ENCODE measurements around the gene PRR19. TPM values are rescaled to one million over a fixed set of nuclear protein-coding genes. Genes with fewer than 3 reads are reported as not detected.

Gene PRR19
- polyA plus RNA-seq, 6 donors from 2014 or later, result 0.25 to 0.51 (median 0.34) TPM; not detected in 3

DNA sequence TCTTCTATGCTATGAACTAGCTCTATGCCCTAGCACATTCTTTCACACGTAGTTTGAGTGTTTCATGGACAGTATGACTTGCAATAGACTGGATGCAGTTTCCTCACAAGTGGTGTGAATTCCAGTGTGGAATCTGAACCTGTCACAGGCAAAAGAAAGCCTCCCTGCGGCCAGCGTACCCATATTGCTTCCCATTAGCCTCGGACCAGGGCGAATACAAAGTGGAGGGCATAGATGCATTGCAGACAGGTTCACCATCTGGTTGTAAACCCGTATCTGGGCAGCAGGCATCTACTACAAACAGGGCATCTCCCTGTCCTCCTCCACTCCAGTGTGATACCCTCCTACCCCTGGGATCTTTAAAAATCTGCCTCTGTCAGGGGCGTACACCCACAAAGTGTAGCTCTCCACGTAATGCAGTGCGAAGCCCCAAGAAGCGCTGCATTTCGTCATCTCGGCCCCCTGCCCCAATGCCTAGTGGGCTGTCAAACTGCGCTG is 34.2 kb upstream of the PRR19 start:
- Mint-ChIP-seq H3K4me3 (no peak overlapping the region), H3K36me3 (no peaks in the 10 kb centered on the region), H3K9me3 (no peaks in the 10 kb centered on the region), H3K4me1 (peaks cover 8 to 21% (median 14%) of the 10 kb centered on the region in 3 donors), H3K27ac (no peak overlapping the region), H3K27me3 (no peaks in the 10 kb centered on the region)
- no peak for DNase-seq
- ATAC-seq (ENCODE audit: low read depth in 2 of 2), result no peak

DNA sequence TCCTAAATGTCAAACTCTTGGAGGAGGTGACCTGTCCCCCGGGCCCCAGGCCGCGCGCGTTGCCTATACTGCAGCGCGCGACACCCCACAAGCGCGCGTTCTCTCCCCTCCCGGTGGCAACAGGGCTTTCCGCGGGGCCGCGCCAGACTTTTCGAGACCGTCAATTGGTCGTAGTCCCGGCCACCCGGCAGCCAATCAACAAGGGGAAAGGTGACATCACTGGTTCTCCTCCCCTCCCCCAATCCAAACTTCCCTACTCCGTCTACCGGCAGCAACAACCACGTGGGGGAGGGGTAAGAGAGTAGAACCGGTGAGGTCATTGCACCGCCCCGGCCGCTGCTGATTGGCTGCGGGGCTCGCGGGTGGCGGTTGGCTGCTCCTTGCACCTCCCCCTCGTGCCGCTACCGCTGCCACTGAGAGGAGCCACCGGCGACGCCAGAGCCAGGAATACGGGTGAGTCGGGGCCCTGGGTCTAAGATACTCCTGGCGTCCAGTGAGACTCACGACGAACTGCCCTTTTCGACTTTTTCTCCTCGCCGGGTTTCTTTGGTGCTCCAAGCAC is 33.7 kb upstream of the PRR19 start:
- Mint-ChIP-seq H3K36me3 (no peaks in the 10 kb centered on the region), H3K4me1 (peaks cover 8 to 21% (median 14%) of the 10 kb centered on the region in 3 donors), H3K9me3 (no peaks in the 10 kb centered on the region), H3K27me3 (no peaks in the 10 kb centered on the region), H3K4me3 (no peak overlapping the region), H3K27ac (no peak overlapping the region)
- ATAC-seq (ENCODE audit: low read depth in 2 of 2) (peak; percentile 59 to 64), DNase-seq (peak; percentile 100)

DNA sequence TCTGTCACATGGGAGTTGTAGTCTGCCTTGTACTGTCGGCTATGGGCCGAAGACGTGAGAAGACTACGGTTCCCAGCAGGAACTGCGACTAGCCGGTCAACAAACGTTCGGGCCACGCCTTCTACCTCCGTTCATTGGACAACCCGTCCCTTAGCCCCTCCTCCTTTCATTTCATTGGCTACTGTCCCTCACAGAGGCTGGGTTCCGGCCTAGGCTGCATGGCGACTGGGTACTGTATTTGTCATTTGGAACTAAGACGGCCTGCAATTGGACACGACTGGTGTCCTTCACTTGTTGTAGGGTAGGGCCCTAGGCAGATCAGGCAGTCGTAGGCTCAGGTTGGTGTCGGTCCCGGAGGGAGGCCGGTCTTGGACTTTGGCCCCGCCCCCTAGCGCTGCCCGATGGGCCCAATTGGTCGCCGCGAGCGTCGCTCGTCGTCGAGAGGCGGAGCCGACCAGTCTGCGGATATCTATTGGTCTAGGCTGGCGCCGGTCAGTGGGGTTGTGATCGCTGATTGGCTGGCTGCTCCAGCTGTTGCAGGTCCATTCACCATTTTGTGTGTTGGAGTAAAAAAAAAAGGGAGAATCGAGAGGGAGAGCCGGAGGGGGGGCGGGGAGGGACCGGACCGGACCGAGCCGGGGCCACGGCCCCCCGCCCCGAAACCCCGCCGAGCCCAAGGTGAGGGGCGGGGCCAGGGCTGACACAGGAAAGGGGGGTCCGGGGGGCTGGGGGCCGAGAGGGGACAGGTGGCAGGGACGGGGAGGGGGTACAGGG is 33.0 kb upstream of the PRR19 start, which contains the start of gene CIC:
TSS of gene CIC (plus strand) at position 549 of the 774 bp plus-strand sequence. CDS start 2,532 bp downstream, outside the sequence.
- Mint-ChIP-seq H3K27ac (peak within 1 kb of the TSS in 5 of 6 donors; percentile 96 to 98 (median 97)), H3K9me3 (no peaks in the 10 kb centered on the region), H3K4me3 (peak within 1 kb of the TSS in 4 of 8 donors; percentile 90 to 95 (median 92)), H3K4me1 (peaks cover 8 to 21% (median 14%) of the 10 kb centered on the region in 3 donors), H3K27me3 (no peaks in the 10 kb centered on the region), H3K36me3 (no peaks in the 10 kb centered on the region)
- DNase-seq (peak; percentile 99), ATAC-seq (ENCODE audit: low read depth in 2 of 2) (peak; percentile 72 to 79)

DNA sequence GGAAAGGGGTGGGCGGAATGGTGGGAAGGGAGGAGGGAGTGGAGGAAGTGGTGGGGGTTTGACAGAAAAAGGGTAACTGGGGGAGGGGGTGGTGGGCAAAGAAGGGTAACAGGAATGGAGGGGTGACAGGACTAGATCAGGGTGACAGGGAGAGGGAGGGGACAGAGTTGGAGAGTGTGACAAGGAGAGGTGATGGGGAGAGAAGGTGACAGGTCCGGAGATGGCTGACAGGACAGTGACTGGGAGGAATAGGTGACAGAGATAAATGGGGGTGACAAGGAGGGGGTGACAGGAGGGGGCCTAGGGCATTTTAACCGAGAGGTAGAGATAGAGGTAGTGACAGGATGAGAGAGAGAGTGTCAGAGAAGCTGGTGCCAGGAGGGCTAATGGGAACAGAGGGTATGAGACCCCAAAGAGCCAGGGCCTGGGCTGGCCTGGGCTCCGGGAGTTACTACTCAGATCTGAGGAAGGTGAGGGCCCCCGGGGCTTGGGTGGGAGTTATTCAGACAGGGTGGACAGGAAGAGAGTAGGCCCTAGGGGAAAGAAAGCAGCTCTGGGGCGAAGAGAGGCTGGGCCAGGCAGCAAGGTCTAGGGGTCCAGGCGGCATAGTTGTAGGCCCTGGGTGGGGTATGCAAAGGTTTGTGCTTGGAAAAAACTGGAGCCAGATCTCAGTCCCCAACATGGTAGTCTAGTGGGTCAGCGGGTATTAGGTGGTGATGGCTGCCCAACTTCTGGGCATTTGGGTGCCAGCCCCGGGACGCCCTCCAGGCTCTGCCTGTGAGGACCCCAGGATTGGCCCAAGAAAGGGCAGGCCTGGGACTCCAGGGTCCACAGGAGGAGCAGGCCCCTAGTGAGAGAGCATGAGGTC is 32.2 kb upstream of the PRR19 start:
- no peaks in the 10 kb centered on the region for H3K27me3 Mint-ChIP-seq
- H3K9me3 Mint-ChIP-seq, result no peaks in the 10 kb centered on the region
- peaks cover 14 to 21% (median 15%) of the 10 kb centered on the region in 3 donors for H3K4me1 Mint-ChIP-seq
- DNase-seq (no peak), ATAC-seq (ENCODE audit: low read depth in 2 of 2) (no peak)
- peak overlapping the region in 5 of 6 donors; percentile 96 to 98 (median 97) for H3K27ac Mint-ChIP-seq
- no peaks in the 10 kb centered on the region for H3K36me3 Mint-ChIP-seq
- peak overlapping the region in 4 of 8 donors; percentile 90 to 95 (median 92) for H3K4me3 Mint-ChIP-seq

DNA sequence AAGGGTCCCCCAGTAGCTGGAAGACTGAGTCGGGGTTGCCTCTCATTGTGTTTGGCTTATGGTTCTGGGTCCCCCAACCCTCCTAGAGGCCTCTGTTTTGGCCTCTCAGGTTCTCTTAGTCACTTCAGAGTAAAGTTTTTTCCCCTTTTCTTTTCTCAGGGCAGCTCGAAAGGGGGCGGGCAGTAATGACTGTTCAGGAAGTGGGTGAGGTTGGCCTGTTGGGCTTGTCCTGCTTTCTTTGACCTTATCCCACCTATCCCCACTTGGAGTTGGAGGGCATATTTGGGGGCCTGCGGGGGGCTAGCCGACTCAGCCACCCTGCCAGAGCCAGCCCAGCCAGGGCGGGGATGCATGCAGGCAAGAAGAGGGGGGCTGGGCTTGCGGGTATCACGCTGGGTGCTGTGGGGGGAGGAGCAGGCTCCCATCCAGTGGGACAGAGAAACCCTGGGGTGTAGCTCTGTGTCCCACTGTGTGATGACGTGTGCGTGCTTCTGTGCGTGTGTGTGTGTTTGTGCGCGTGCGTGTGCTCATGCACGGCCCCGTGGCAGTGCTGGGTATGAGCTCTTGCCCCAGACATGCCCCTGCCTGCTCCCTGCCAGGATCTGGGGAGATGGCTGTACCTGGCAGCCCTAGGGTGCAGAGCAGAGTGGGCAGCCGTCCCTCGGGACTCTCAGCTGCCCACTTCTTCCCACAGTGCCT is 31.4 kb upstream of the PRR19 start:
- Mint-ChIP-seq H3K4me3 (peak overlapping the region in 4 of 8 donors; percentile 90 to 95 (median 92)), H3K36me3 (no peaks in the 10 kb centered on the region), H3K27me3 (no peaks in the 10 kb centered on the region), H3K9me3 (no peaks in the 10 kb centered on the region), H3K4me1 (peaks cover 18 to 24% (median 20%) of the 10 kb centered on the region in 3 donors), H3K27ac (peak overlapping the region in 5 of 6 donors; percentile 88 to 98 (median 97))
- ATAC-seq (ENCODE audit: low read depth in 2 of 2) (peak; percentile 1 to 2), DNase-seq (peak; percentile 51)

DNA sequence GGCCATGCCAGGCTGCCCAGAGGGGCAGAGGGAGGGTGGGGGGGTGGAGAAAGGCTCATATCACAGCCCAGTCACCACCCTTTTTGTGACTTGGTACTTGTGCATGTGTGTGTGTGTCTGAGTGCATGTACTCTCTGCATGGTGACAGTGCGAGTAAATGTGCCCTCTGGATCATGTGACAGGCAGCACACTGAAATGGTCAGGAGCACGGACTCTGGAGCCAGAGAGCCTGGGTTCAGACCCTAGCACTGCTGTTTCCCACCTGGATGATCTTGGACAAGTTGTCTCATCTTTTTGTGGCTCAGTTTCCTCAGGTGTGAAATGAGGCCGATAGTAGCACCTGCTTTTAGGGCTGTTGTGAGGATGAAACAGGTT is 30.9 kb upstream of the PRR19 start:
- H3K4me1 Mint-ChIP-seq, result peaks cover 22 to 28% (median 23%) of the 10 kb centered on the region in 3 donors
- DNase-seq, result no peak

DNA sequence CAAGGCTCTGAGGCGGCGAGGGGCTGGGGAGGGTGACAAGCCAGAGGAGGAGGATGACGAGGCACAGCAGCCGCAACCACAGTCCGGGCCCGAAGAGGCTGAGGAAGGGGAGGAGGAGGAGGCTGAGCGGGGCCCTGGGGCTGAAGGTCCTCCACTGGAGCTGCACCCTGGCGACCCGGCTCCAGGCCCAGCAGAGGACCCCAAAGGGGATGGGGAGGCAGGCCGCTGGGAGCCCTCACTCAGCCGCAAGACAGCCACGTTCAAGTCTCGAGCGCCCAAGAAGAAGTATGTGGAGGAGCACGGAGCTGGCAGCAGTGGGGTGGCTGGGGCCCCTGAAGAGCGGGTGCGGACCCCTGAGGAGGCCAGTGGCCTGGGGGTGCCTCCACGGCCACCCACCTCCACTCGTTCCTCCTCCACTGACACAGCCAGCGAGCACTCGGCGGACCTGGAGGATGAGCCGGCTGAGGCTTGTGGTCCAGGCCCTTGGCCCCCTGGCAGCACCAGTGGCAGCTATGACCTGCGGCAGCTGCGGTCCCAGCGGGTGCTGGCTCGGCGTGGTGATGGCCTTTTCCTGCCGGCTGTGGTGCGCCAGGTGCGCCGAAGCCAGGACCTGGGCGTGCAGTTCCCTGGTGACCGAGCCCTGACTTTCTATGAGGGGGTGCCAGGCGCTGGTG is 29.9 kb upstream of the PRR19 start:
- DNase-seq (no peak), ATAC-seq (ENCODE audit: low read depth in 2 of 2) (no peak)
- peak overlapping the region in 1 of 8 donors; percentile 82 for H3K4me3 Mint-ChIP-seq
- no peaks in the 10 kb centered on the region for H3K36me3 Mint-ChIP-seq
- H3K27ac Mint-ChIP-seq, result peak overlapping the region in 1 of 6 donors; percentile 32
- H3K4me1 Mint-ChIP-seq, result peaks cover 25 to 32% (median 27%) of the 10 kb centered on the region in 3 donors
- no peaks in the 10 kb centered on the region for H3K27me3 Mint-ChIP-seq
- H3K9me3 Mint-ChIP-seq, result no peaks in the 10 kb centered on the region

More for the DNA sequence above, 30.9 kb upstream of the PRR19 start:
- H3K27me3 Mint-ChIP-seq, result no peaks in the 10 kb centered on the region
- peak overlapping the region in 4 of 6 donors; percentile 36 to 97 (median 82) for H3K27ac Mint-ChIP-seq
- H3K4me3 Mint-ChIP-seq, result peak overlapping the region in 5 of 8 donors; percentile 49 to 95 (median 66)
- H3K9me3 Mint-ChIP-seq, result no peaks in the 10 kb centered on the region
- H3K36me3 Mint-ChIP-seq, result no peaks in the 10 kb centered on the region
- no peak for ATAC-seq (ENCODE audit: low read depth in 2 of 2)

DNA sequence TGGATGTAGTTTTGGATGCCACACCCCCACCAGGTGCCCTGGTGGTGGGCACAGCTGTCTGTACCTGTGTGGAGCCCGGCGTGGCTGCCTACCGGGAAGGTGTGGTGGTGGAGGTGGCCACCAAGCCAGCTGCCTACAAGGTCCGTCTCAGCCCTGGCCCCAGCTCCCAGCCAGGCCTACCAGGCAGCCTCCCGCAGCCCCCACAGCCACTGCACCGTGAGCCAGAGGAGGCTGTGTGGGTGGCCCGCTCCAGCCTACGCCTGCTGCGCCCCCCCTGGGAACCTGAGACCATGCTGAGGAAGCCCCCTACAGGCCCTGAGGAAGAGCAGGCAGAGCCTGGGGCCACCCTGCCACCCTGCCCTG is 29.4 kb upstream of the PRR19 start:
- Mint-ChIP-seq H3K27ac (peak overlapping the region in 1 of 6 donors; percentile 47), H3K4me3 (no peak overlapping the region)

DNA sequence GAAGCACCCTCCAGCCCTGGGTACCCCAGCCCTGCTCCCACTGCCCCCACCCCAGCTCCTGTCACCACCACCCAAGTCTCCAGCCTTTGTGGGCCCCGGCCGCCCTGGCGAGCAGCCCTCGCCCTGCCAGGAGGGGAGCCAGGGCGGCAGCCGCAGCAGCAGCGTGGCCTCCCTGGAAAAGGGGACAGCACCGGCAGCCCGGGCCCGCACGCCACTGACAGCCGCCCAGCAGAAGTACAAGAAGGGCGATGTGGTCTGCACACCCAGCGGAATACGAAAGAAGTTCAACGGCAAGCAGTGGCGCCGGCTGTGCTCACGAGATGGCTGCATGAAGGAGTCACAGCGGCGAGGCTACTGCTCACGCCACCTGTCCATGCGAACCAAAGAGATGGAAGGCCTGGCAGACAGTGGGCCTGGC is 28.9 kb upstream of the PRR19 start:
- DNase-seq, result no peak
- Mint-ChIP-seq H3K4me3 (no peak overlapping the region), H3K4me1 (peaks cover 25 to 34% (median 32%) of the 10 kb centered on the region in 3 donors), H3K36me3 (no peaks in the 10 kb centered on the region), H3K27ac (no peak overlapping the region), H3K9me3 (no peaks in the 10 kb centered on the region), H3K27me3 (no peaks in the 10 kb centered on the region)
- ATAC-seq (ENCODE audit: low read depth in 2 of 2), result no peak

More for the DNA sequence above, 29.4 kb upstream of the PRR19 start:
- Mint-ChIP-seq H3K27me3 (no peaks in the 10 kb centered on the region), H3K9me3 (no peaks in the 10 kb centered on the region), H3K4me1 (peaks cover 25 to 32% (median 30%) of the 10 kb centered on the region in 3 donors), H3K36me3 (no peaks in the 10 kb centered on the region)
- ATAC-seq (ENCODE audit: low read depth in 2 of 2) (no peak), DNase-seq (no peak)

DNA sequence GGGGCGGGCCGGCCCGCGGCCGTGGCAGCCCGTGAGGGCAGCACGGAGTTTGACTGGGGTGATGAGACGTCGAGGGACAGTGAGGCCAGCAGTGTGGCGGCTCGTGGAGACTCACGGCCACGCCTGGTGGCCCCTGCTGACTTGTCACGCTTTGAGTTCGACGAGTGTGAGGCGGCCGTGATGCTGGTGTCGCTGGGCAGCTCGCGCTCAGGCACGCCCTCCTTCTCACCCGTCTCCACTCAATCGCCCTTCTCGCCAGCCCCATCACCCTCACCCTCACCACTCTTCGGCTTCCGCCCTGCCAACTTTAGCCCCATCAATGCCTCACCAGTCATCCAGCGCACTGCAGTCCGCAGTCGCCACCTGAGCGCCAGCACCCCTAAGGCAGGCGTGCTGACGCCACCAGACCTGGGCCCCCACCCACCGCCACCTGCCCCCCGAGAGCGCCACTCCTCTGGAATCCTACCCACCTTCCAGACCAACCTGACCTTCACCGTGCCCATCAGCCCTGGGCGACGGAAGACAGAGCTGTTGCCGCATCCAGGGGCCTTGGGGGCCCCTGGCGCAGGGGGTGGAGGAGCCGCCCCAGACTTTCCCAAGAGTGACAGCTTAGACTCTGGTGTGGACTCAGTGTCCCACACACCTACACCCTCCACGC is 28.4 kb upstream of the PRR19 start:
- Mint-ChIP-seq H3K27me3 (no peaks in the 10 kb centered on the region), H3K27ac (peak overlapping the region in 2 of 6 donors; percentile 51 to 64), H3K4me3 (no peak overlapping the region), H3K4me1 (peaks cover 30 to 40% (median 37%) of the 10 kb centered on the region in 3 donors), H3K9me3 (no peaks in the 10 kb centered on the region), H3K36me3 (no peaks in the 10 kb centered on the region)
- DNase-seq (no peak), ATAC-seq (ENCODE audit: low read depth in 2 of 2) (no peak)

DNA sequence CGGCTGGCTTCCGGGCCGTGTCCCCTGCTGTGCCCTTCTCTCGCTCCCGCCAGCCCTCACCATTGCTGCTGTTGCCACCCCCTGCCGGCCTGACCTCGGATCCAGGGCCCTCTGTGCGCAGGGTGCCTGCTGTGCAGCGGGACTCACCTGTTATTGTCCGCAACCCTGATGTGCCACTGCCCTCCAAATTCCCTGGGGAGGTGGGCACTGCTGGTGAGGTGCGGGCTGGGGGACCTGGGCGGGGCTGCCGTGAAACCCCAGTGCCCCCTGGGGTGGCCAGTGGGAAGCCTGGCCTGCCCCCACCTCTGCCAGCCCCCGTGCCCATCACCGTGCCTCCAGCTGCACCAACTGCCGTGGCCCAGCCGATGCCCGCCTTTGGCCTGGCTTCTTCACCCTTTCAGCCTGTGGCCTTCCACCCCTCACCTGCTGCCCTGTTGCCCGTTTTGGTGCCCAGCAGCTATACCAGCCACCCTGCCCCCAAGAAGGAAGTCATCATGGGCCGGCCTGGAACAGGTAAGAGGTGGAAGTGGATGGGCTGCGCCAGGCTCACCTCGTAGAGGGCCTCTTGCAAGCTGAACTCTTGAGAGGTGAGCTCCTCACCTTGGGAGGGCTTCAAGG is 27.8 kb upstream of the PRR19 start:
- DNase-seq, result no peak
- Mint-ChIP-seq H3K36me3 (no peaks in the 10 kb centered on the region), H3K4me3 (no peak overlapping the region), H3K9me3 (no peaks in the 10 kb centered on the region), H3K4me1 (peaks cover 37 to 46% (median 44%) of the 10 kb centered on the region in 3 donors), H3K27ac (no peak overlapping the region), H3K27me3 (no peaks in the 10 kb centered on the region)
- ATAC-seq (ENCODE audit: low read depth in 2 of 2), result no peak

All from naive B cell (primary cell).